Glutamatergic neuron (in vitro differentiated cells): ENCODE data around the gene PTPN5. TPM values are rescaled to one million over a fixed set of nuclear protein-coding genes. Genes with fewer than 3 reads are reported as not detected.
"Not testable (repeated sequence)": the region's sequence is repeated elsewhere in the genome, so short reads cannot be mapped to it uniquely, and the experiment has no call there.

Experiments used
- DNase-seq: peaks from one replicate; pipeline ENCODE4 v3.0.0; 2022
- H3K27ac Mint-ChIP-seq: one replicate; pipeline ENCODE4 v1.8.0; 2020; ENCODE audit warnings: mild to moderate bottlenecking, mixed read lengths, inconsistent platforms; ENCODE audit not compliant: unreplicated experiment
- H3K27me3 Mint-ChIP-seq: one replicate; pipeline ENCODE4 v1.8.0; 2020; ENCODE audit warnings: mild to moderate bottlenecking, moderate library complexity, mixed read lengths, inconsistent platforms; ENCODE audit not compliant: unreplicated experiment
- H3K36me3 Mint-ChIP-seq: one replicate; pipeline ENCODE4 v1.8.0; 2020; ENCODE audit warnings: mild to moderate bottlenecking, mixed read lengths, inconsistent platforms; ENCODE audit not compliant: unreplicated experiment
- H3K4me1 Mint-ChIP-seq: one replicate; pipeline ENCODE4 v1.8.0; 2020; ENCODE audit warnings: mild to moderate bottlenecking, low read depth, mixed read lengths, inconsistent platforms; ENCODE audit not compliant: unreplicated experiment
- H3K4me3 Mint-ChIP-seq: one replicate; pipeline ENCODE4 v1.8.0; 2020; ENCODE audit warnings: mild to moderate bottlenecking, mixed read lengths, inconsistent platforms; ENCODE audit not compliant: unreplicated experiment
- H3K9me3 Mint-ChIP-seq: one replicate; pipeline ENCODE4 v1.8.0; 2020; ENCODE audit warnings: mild to moderate bottlenecking, moderate library complexity, mixed read lengths, inconsistent platforms; ENCODE audit not compliant: unreplicated experiment
- long read RNA-seq: library from polyadenylated mRNA; unstranded; transcript quantifications from one replicate; pipeline ENCODE4 v2.0.0, GENCODE V29; 2020; ENCODE audit not compliant: unreplicated experiment
- total RNA-seq: library from RNA; stranded (reverse); fragmentation: NEBNext Ultra II Directional; extraction: Animal tissue kit (Norgen Biotek cat#: 25700); gene quantifications from one replicate; pipeline ENCODE4 v1.2.1, GENCODE V29; 2021; ENCODE audit not compliant: unreplicated experiment
- TF ChIP-seq, protein P1 (sequence below): fragments of 200-600 bp; sonication (generic); IDR thresholded peaks from one replicate; pipeline ENCODE4 v1.5.0; 2021; ENCODE audit not compliant: partially characterized antibody, unreplicated experiment

PTPN5 gene
- 25.8 TPM for total RNA-seq
- long read RNA-seq, transcript PTPN5-203 (14 exons, 2,796 nt): major isoform, 5 of 9 reads
- long read RNA-seq, partial matches to known transcripts: 1 of 9 reads
- long read RNA-seq, other reads (novel, unspliced or antisense): 2 of 9 reads

- Mint-ChIP-seq H3K9me3 (peaks cover 4% of the 10 kb centered on the region), H3K27ac (no peak within 1 kb of the TSS)
Observed at GRCh38 chr11:18791207-18791968, at the start of gene PTPN5. Gene PTPN5 (minus strand): TSS chr11:18791798. CDS start chr11:18771958, 19,840 bp downstream.

GRCh38 chr11:18836417-18836816 is 44.8 kb upstream of the PTPN5 start:
- Mint-ChIP-seq H3K27me3 (peaks cover 6% of the 10 kb centered on the region), H3K4me1 (no peaks in the 10 kb centered on the region), H3K36me3 (no peaks in the 10 kb centered on the region), H3K4me3 (no peak overlapping the region), H3K9me3 (peaks cover 3% of the 10 kb centered on the region), H3K27ac (no peak overlapping the region)
- DNase-seq: no peak
- TF ChIP-seq, protein P1, sequence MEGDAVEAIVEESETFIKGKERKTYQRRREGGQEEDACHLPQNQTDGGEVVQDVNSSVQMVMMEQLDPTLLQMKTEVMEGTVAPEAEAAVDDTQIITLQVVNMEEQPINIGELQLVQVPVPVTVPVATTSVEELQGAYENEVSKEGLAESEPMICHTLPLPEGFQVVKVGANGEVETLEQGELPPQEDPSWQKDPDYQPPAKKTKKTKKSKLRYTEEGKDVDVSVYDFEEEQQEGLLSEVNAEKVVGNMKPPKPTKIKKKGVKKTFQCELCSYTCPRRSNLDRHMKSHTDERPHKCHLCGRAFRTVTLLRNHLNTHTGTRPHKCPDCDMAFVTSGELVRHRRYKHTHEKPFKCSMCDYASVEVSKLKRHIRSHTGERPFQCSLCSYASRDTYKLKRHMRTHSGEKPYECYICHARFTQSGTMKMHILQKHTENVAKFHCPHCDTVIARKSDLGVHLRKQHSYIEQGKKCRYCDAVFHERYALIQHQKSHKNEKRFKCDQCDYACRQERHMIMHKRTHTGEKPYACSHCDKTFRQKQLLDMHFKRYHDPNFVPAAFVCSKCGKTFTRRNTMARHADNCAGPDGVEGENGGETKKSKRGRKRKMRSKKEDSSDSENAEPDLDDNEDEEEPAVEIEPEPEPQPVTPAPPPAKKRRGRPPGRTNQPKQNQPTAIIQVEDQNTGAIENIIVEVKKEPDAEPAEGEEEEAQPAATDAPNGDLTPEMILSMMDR: no peak

More at GRCh38 chr11:18791207-18791968, at the start of gene PTPN5:
- H3K4me1 Mint-ChIP-seq: no peaks in the 10 kb centered on the region
- peak; percentile 66 for DNase-seq
- H3K4me3 Mint-ChIP-seq: peak within 1 kb of the TSS; percentile 85
- no peaks in the 10 kb centered on the region for H3K36me3 Mint-ChIP-seq
- peaks cover 9% of the 10 kb centered on the region for H3K27me3 Mint-ChIP-seq
- TF ChIP-seq, protein P1: no peak

GRCh38 chr11:18834754-18835466 is 43.3 kb upstream of the PTPN5 start:
- H3K27ac Mint-ChIP-seq: no peak overlapping the region
- no peaks in the 10 kb centered on the region for H3K4me1 Mint-ChIP-seq
- no peak overlapping the region for H3K4me3 Mint-ChIP-seq
- peaks cover 3% of the 10 kb centered on the region for H3K9me3 Mint-ChIP-seq
- no peak for DNase-seq
- no peaks in the 10 kb centered on the region for H3K36me3 Mint-ChIP-seq
- peaks cover 6% of the 10 kb centered on the region for H3K27me3 Mint-ChIP-seq
- TF ChIP-seq, protein P1: no peak

GRCh38 chr11:18820160-18820559 is 28.6 kb upstream of the PTPN5 start:
- not testable (repeated sequence) for H3K4me3 Mint-ChIP-seq, H3K4me1 Mint-ChIP-seq, H3K9me3 Mint-ChIP-seq, DNase-seq, H3K27ac Mint-ChIP-seq, H3K36me3 Mint-ChIP-seq, H3K27me3 Mint-ChIP-seq

- no peaks in the 10 kb centered on the region for H3K4me1 Mint-ChIP-seq
- H3K27me3 Mint-ChIP-seq: peaks cover 3% of the 10 kb centered on the region
- no peaks in the 10 kb centered on the region for H3K36me3 Mint-ChIP-seq
- no peak overlapping the region for H3K27ac Mint-ChIP-seq
- DNase-seq: no peak
- TF ChIP-seq, protein P1: no peak
- H3K4me3 Mint-ChIP-seq: no peak overlapping the region
- no peaks in the 10 kb centered on the region for H3K9me3 Mint-ChIP-seq
Observed at GRCh38 chr11:18804199-18804999, 12.8 kb upstream of the PTPN5 start.
